Lung (tissue), 12 donors: Measurements from ENCODE around the gene HMMR. TPM values are rescaled to one million over a fixed set of nuclear protein-coding genes. Genes with fewer than 3 reads are reported as not detected.

Experiments
- ATAC-seq: fragments of 200-7000 bp; cut with Tn5 transposase; one replicate; pipeline ENCODE4 v1.9.1; 2020; ENCODE audit warnings: moderate number of reproducible peaks; ENCODE audit not compliant: insufficient read depth, low FRiP score
- DNase-seq, 3 donors: peaks; one replicate each; pipeline ENCODE4 v3.0.0-alpha.2; 2013 to 2017
- H3K27ac ChIP-seq, 2 donors: one replicate each; pipeline ENCODE4 v1.5.1; 2013; ENCODE audit warnings: mild to moderate bottlenecking in 2 of 2, moderate library complexity in 2 of 2, control low read depth in 1 of 2, inconsistent platforms in 1 of 2, low read depth in 1 of 2, low read length in 1 of 2
- H3K27me3 ChIP-seq, 3 donors: one replicate each; pipeline ENCODE4 v1.5.1; 2013; ENCODE audit warnings: low read length in 2 of 3; ENCODE audit not compliant: control insufficient read depth in 3 of 3, insufficient read depth in 3 of 3
- H3K36me3 ChIP-seq, 4 donors: one replicate each; pipeline ENCODE4 v1.5.1; 2013; ENCODE audit warnings: low read length in 4 of 4, mild to moderate bottlenecking in 1 of 4, moderate library complexity in 1 of 4; ENCODE audit not compliant: control insufficient read depth in 4 of 4, insufficient read depth in 4 of 4
- H3K4me1 ChIP-seq, 5 donors: one replicate each; pipeline ENCODE4 v1.5.1; 2013; ENCODE audit warnings: low read length in 5 of 5, mild to moderate bottlenecking in 2 of 5, moderate library complexity in 1 of 5; ENCODE audit not compliant: control insufficient read depth in 5 of 5, insufficient read depth in 5 of 5
- H3K4me3 ChIP-seq: one replicate; pipeline ENCODE4 v1.5.1; 2013; ENCODE audit warnings: mild to moderate bottlenecking, control low read depth, moderate library complexity
- H3K9ac ChIP-seq, 2 donors: one replicate each; pipeline ENCODE4 v1.5.1; 2013; ENCODE audit warnings: low read length in 2 of 2, control low read depth in 1 of 2; ENCODE audit not compliant: insufficient read depth in 1 of 2
- H3K9me3 ChIP-seq, 4 donors: one replicate each; pipeline ENCODE4 v1.5.1; 2013; ENCODE audit warnings: low read length in 3 of 4, mild to moderate bottlenecking in 1 of 4, moderate library complexity in 1 of 4; ENCODE audit not compliant: control insufficient read depth in 4 of 4, insufficient read depth in 3 of 4
- WGBS, 2 donors: extraction: QIAGEN DNeasy Blood & Tissue Kit; methylation state at CpG; one replicate each; pipeline ENCODE4 v1.1.7; 2013; 5-methylcytosine and 5-hydroxymethylcytosine counted together
- polyA plus RNA-seq, 2 donors: library from polyadenylated mRNA; stranded (reverse); fragments of 200-250 nt; gene quantifications; one replicate each; pipeline ENCODE4 v1.2.1, GENCODE V29; 2013
- total RNA-seq, 2 donors: library from RNA; depleted of rRNA in 1 of 2; stranded (reverse); fragments of >200 nt in 1 of 2; gene quantifications; one replicate each; pipeline ENCODE4 v1.2.1, GENCODE V29; 2014 to 2021
- TF ChIP-seq, protein P1 (sequence below): IDR thresholded peaks from 2 replicates; pipeline ENCODE4 v1.5.1; 2012; ENCODE audit warnings: mild to moderate bottlenecking; ENCODE audit errors: control extremely low read depth, extremely low read depth
- donor health status: control.
- donor health status: control.
- donor health status: Bipolar disorder and iron deficiency.
- donor health status: healthy.
- donor health status: DM: yes; HTN: yes; CAD: no.

HMMR gene
- total and polyA plus RNA-seq, 4 donors: 1.1 to 9.5 (median 1.4) TPM

DNA sequence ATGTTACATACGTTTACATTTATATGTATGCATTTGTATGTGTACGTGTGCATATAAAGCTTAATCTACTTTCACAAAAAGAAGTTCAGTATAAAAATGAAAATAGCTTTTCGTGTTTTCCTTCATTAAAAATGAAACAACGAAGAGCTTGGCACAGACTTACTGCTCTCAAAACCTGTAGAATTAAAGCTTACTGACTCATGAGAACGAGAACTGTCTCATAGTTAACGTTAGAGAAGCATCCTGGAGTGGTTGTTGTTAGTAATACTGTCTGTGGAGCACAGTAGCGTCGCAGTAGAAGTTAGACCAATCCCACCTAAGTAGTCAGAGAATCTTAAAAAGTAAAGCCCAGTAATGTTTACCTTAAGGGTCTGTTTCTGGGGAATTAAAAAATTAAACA lies 46.3 kb downstream of the HMMR start:
- TF ChIP-seq, protein P1, sequence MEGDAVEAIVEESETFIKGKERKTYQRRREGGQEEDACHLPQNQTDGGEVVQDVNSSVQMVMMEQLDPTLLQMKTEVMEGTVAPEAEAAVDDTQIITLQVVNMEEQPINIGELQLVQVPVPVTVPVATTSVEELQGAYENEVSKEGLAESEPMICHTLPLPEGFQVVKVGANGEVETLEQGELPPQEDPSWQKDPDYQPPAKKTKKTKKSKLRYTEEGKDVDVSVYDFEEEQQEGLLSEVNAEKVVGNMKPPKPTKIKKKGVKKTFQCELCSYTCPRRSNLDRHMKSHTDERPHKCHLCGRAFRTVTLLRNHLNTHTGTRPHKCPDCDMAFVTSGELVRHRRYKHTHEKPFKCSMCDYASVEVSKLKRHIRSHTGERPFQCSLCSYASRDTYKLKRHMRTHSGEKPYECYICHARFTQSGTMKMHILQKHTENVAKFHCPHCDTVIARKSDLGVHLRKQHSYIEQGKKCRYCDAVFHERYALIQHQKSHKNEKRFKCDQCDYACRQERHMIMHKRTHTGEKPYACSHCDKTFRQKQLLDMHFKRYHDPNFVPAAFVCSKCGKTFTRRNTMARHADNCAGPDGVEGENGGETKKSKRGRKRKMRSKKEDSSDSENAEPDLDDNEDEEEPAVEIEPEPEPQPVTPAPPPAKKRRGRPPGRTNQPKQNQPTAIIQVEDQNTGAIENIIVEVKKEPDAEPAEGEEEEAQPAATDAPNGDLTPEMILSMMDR: no peak
- H3K9me3 ChIP-seq: no peaks in the 10 kb centered on the region
- 1 to 5% methylated on average over 8 of the region's 8 CpGs for WGBS, 2 donors
- peak overlapping the region in 1 of 2 donors; percentile 100 for H3K27ac ChIP-seq
- no peak overlapping the region for H3K4me3 ChIP-seq
- no peaks in the 10 kb centered on the region for H3K36me3 ChIP-seq
- no peaks in the 10 kb centered on the region for H3K27me3 ChIP-seq
- peak overlapping the region; percentile 7 to 99 for H3K9ac ChIP-seq
- ATAC-seq: no peak
- peaks cover 0 to 61% (median 15%) of the 10 kb centered on the region in 5 donors for H3K4me1 ChIP-seq
- peak in 2 of 3 donors; percentile 29 to 33 for DNase-seq

GRCh38 chr5:163508753-163509152 lies 48.3 kb downstream of the HMMR start:
- TF ChIP-seq, protein P1: no peak
- Histone ChIP-seq H3K9ac (peak overlapping the region in 1 of 2 donors; percentile 76), H3K36me3 (peaks cover 2 to 16% (median 11%) of the 10 kb centered on the region in 4 donors), H3K27me3 (no peaks in the 10 kb centered on the region), H3K27ac (no peak overlapping the region), H3K9me3 (no peaks in the 10 kb centered on the region), H3K4me3 (no peak overlapping the region), H3K4me1 (peaks cover 0 to 51% (median 15%) of the 10 kb centered on the region in 5 donors)
- no peak for ATAC-seq
- 26 to 27% methylated on average over 5 of the region's 5 CpGs for WGBS, 2 donors
- no peak for DNase-seq

DNA sequence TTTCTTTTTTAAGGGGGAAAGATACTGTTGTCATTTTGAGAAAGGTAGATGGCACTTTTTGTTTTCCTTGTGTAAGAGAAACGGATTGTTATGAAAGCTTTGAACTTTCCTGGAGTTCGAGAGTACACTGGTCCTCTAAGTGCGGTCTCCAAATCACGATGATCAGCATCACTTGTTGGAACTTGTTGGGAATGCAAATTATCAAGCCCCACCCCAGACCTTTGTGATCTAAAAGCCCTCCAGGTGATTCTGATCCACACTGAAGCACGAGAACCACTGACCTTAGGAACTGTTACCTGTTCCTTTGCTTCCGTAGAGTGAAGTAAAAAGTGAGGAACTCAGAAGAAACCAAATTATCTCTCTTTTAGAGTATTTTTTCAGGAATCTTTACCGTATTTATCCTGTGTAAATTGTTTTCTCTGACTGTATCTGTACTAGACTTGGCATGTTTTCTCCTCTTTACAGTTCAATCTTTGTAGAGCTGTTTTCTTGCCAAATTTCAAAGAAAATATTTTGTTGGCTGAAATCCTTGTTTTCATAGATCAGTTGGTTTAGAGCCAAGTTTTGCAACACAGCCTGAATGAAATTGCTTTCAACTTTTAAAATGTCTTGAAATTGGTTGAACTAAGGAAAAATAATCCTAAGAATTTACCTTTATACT lies 49.0 kb downstream of the HMMR start:
- H3K9ac ChIP-seq: peak overlapping the region in 1 of 2 donors; percentile 76
- WGBS, 2 donors: 15 to 23% methylated on average over 7 of the region's 7 CpGs
- H3K36me3 ChIP-seq: peaks cover 2 to 17% (median 11%) of the 10 kb centered on the region in 4 donors
- H3K4me3 ChIP-seq: no peak overlapping the region
- no peak for ATAC-seq
- no peaks in the 10 kb centered on the region for H3K9me3 ChIP-seq
- peak in 2 of 3 donors; percentile 94 for DNase-seq
- no peaks in the 10 kb centered on the region for H3K27me3 ChIP-seq
- H3K4me1 ChIP-seq: peaks cover 0 to 48% (median 15%) of the 10 kb centered on the region in 5 donors
- TF ChIP-seq, protein P1: no peak
- peak overlapping the region; percentile 16 to 53 for H3K27ac ChIP-seq
